Neural progenitor cell (in vitro differentiated cells): ENCODE data around the gene GCSH. TPM values are rescaled to one million over a fixed set of nuclear protein-coding genes. Genes with fewer than 3 reads are reported as not detected.

ENCODE experiments used
- DNase-seq: peaks from one replicate; pipeline ENCODE4 v3.0.0-alpha.2; 2016; ENCODE audit warnings: low spot score
- H2AFZ ChIP-seq: fragments of 200-600 bp; sonication (generic); replicated peaks from 2 replicates; pipeline ENCODE4 v1.6.1; 2016; ENCODE audit warnings: antibody characterized with exemption
- H3F3A ChIP-seq: fragments of 200-600 bp; sonication (generic); 2 replicates; pipeline ENCODE4 v1.6.1; 2016; ENCODE audit warnings: antibody characterized with exemption, low read depth
- H3K27ac ChIP-seq: fragments of 200-600 bp; sonication (generic); 2 replicates; pipeline ENCODE4 v1.5.1; 2016; ENCODE audit warnings: mild to moderate bottlenecking
- H3K27me3 ChIP-seq: fragments of 200-600 bp; sonication (generic); 2 replicates; pipeline ENCODE4 v1.6.1; 2016; ENCODE audit warnings: mild to moderate bottlenecking, moderate library complexity
- H3K36me3 ChIP-seq: fragments of 200-600 bp; sonication (generic); 2 replicates; pipeline ENCODE4 v1.5.1; 2016
- H3K4me1 ChIP-seq: fragments of 200-600 bp; sonication (generic); 2 replicates; pipeline ENCODE4 v1.6.1; 2016; ENCODE audit warnings: mixed run types
- H3K4me2 ChIP-seq: fragments of 200-600 bp; sonication (generic); 2 replicates; pipeline ENCODE4 v1.6.1; 2016
- H3K4me3 ChIP-seq: fragments of 200-600 bp; sonication (generic); 2 replicates; pipeline ENCODE4 v1.5.1; 2016
- H3K79me2 ChIP-seq: fragments of 200-600 bp; sonication (generic); 2 replicates; pipeline ENCODE4 v1.6.1; 2016; ENCODE audit warnings: low read depth
- H3K9ac ChIP-seq: fragments of 200-600 bp; sonication (generic); 2 replicates; pipeline ENCODE4 v1.6.1; 2016
- H3K9me3 ChIP-seq: fragments of 200-600 bp; sonication (generic); 2 replicates; pipeline ENCODE4 v1.5.1; 2016; ENCODE audit warnings: low read depth
- H4K20me1 ChIP-seq: fragments of 200-600 bp; sonication (generic); 2 replicates; pipeline ENCODE4 v1.6.1; 2016; ENCODE audit warnings: low read depth
- H3K27ac Mint-ChIP-seq: 3 replicates; pipeline ENCODE4 v1.8.0; 2021; ENCODE audit warnings: mixed read lengths
- H3K27me3 Mint-ChIP-seq: 2 replicates; pipeline ENCODE4 v1.8.0; 2022; ENCODE audit warnings: low read depth, mild to moderate bottlenecking, inconsistent platforms, moderate library complexity, mixed read lengths; ENCODE audit not compliant: insufficient read depth
- H3K36me3 Mint-ChIP-seq: 3 replicates; pipeline ENCODE4 v1.8.0; 2021; ENCODE audit warnings: mixed read lengths
- H3K4me1 Mint-ChIP-seq: 3 replicates; pipeline ENCODE4 v1.8.0; 2021; ENCODE audit warnings: mixed read lengths
- H3K4me3 Mint-ChIP-seq: 3 replicates; pipeline ENCODE4 v1.8.0; 2021; ENCODE audit warnings: mild to moderate bottlenecking, moderate library complexity, mixed read lengths
- H3K9me3 Mint-ChIP-seq: 3 replicates; pipeline ENCODE4 v1.8.0; 2020; ENCODE audit warnings: mixed read lengths
- CTCF ChIP-seq: fragments of 200-600 bp; sonication (generic); IDR thresholded peaks from 2 replicates; pipeline ENCODE4 v1.5.1; 2017; ENCODE audit warnings: antibody characterized with exemption, mild to moderate bottlenecking
- EZH2 ChIP-seq: fragments of 200-600 bp; sonication (generic); IDR thresholded peaks from 2 replicates; pipeline ENCODE4 v1.6.1; 2017; ENCODE audit warnings: antibody characterized with exemption, mild to moderate bottlenecking, moderate library complexity
- EZH2phosphoT487 ChIP-seq: fragments of 200-600 bp; sonication (generic); IDR thresholded peaks from 2 replicates; pipeline ENCODE4 v1.6.1; 2017; ENCODE audit warnings: antibody characterized with exemption
- total RNA-seq: library from RNA; depleted of rRNA; stranded (reverse); fragments of >200 nt; gene quantifications from 2 replicates; pipeline ENCODE4 v1.2.3, GENCODE V29; 2015; ENCODE audit warnings: low replicate concordance

The GCSH gene
- total RNA-seq, 1 donor from 2014 or later = 235 TPM

- Mint-ChIP-seq H3K27me3 (peaks cover 6% of the 10 kb centered on the region), H3K4me3 (no peak overlapping the region), H3K36me3 (no peaks in the 10 kb centered on the region), H3K27ac (no peak overlapping the region), H3K9me3 (no peaks in the 10 kb centered on the region), H3K4me1 (peaks cover 16% of the 10 kb centered on the region)
- DNase-seq = peak; percentile 31
- Histone ChIP-seq H3F3A (no peaks in the 10 kb centered on the region), H3K4me1 (peaks cover 13% of the 10 kb centered on the region), H4K20me1 (no peaks in the 10 kb centered on the region), H3K36me3 (no peaks in the 10 kb centered on the region), H3K79me2 (no peaks in the 10 kb centered on the region), H3K27me3 (no peaks in the 10 kb centered on the region), H3K9me3 (no peaks in the 10 kb centered on the region), H2AFZ (peak overlapping the region; percentile 92), H3K4me3 (no peak overlapping the region), H3K4me2 (no peak overlapping the region), H3K27ac (no peak overlapping the region), H3K9ac (no peak overlapping the region)
- no peak for TF ChIP-seq EZH2
- TF ChIP-seq CTCF = peak; percentile 45
- TF ChIP-seq EZH2phosphoT487 = no peak
Measured at GRCh38 chr16:81140930-81141780, 45.0 kb upstream of the GCSH start.

- no peak overlapping the region for H2AFZ ChIP-seq
- H3K27me3 Mint-ChIP-seq = peaks cover 2% of the 10 kb centered on the region
- no peaks in the 10 kb centered on the region for H4K20me1 ChIP-seq
- no peak overlapping the region for H3K27ac Mint-ChIP-seq
- H3K4me1 Mint-ChIP-seq = peaks cover 16% of the 10 kb centered on the region
- peaks cover 13% of the 10 kb centered on the region for H3K4me1 ChIP-seq
- no peaks in the 10 kb centered on the region for H3F3A ChIP-seq
- no peak overlapping the region for H3K4me3 ChIP-seq
- no peak overlapping the region for H3K27ac ChIP-seq
- no peak overlapping the region for H3K9ac ChIP-seq
- no peaks in the 10 kb centered on the region for H3K9me3 ChIP-seq
- no peaks in the 10 kb centered on the region for H3K36me3 Mint-ChIP-seq
- H3K4me2 ChIP-seq = no peak overlapping the region
- DNase-seq = no peak
- H3K27me3 ChIP-seq = no peaks in the 10 kb centered on the region
- H3K9me3 Mint-ChIP-seq = no peaks in the 10 kb centered on the region
- no peaks in the 10 kb centered on the region for H3K79me2 ChIP-seq
- TF ChIP-seq EZH2 = no peak
- TF ChIP-seq EZH2phosphoT487 = no peak
- TF ChIP-seq CTCF = no peak
- no peak overlapping the region for H3K4me3 Mint-ChIP-seq
- no peaks in the 10 kb centered on the region for H3K36me3 ChIP-seq
Measured at GRCh38 chr16:81138831-81139557, 42.8 kb upstream of the GCSH start.

- Histone ChIP-seq H3K9me3 (no peaks in the 10 kb centered on the region), H3K79me2 (no peaks in the 10 kb centered on the region), H2AFZ (no peak overlapping the region), H3K36me3 (no peaks in the 10 kb centered on the region), H3K9ac (no peak overlapping the region), H3K4me1 (peaks cover 13% of the 10 kb centered on the region), H3F3A (no peaks in the 10 kb centered on the region), H3K4me2 (no peak overlapping the region), H3K27me3 (no peaks in the 10 kb centered on the region), H4K20me1 (no peaks in the 10 kb centered on the region), H3K27ac (no peak overlapping the region), H3K4me3 (no peak overlapping the region)
- Mint-ChIP-seq H3K36me3 (no peaks in the 10 kb centered on the region), H3K27ac (no peak overlapping the region), H3K9me3 (no peaks in the 10 kb centered on the region), H3K4me3 (no peak overlapping the region), H3K4me1 (peaks cover 10% of the 10 kb centered on the region), H3K27me3 (peaks cover 4% of the 10 kb centered on the region)
- no peak for TF ChIP-seq CTCF
- TF ChIP-seq EZH2 = no peak
- no peak for TF ChIP-seq EZH2phosphoT487
- DNase-seq = no peak
Measured at GRCh38 chr16:81137754-81138153, 41.6 kb upstream of the GCSH start.
